GM21423 (cell line): ENCODE measurements around the gene MBP.
"Not testable (repeated sequence)": the region's sequence is repeated elsewhere in the genome, so short reads cannot be mapped to it uniquely, and the experiment has no call there.

Experiments used
- ATAC-seq: cut with Tn5 transposase; IDR thresholded peaks from one replicate; pipeline ENCODE4 v1.9.1; 2021; ENCODE audit warnings: mild to moderate bottlenecking, moderate library complexity; ENCODE audit not compliant: unreplicated experiment

The MBP gene

DNA sequence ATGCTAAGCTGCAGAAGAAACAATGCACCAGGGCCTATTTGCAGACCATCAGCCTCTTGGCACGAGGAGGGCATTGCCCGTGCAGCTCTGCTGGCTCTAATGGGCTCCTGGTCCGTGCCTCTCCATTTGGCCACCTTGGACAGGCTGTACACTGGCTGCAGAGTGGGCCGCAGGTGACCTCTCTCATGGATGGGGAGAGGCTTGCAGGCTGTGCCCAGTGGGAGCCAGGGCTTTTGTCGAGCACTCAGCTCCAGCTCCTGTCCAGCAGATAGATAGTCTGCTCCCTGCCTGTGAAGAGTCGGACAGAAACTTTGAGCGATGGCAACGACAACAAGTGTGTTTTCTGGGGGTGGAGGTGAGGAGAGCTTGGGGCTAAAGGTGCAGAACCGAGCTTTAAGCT, 100.9 kb downstream of the MBP start:
- no peak for ATAC-seq

- no peak for ATAC-seq
Measured at GRCh38 chr18:77030201-77030600, 102.4 kb downstream of the MBP start.

DNA sequence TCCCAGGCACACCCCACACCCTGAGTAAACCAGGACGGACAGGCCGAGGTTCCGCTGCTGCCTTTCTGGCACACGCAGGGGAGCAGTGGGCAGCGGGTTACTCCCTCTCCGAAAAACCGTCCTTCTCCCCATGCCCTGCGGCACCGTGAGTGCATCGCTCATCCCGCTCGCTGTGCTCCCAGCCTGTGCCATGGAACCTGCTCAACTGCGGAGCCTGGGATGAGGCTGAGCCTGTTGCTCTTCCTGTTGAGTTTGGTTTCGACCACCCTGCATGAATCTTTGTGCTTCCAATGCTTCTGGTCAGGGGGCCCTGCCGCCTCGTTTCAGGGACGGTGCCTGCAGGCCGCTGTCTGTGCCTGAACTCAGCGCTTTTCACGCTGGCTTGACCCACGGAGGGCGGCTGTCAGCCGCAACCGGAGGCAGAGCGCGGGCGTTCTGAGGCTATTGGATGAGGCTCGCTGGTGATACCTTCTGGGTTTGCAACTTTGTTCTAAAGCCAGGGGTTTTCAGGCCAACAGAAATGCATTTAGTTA, 106.7 kb downstream of the MBP start:
- ATAC-seq: no peak

DNA sequence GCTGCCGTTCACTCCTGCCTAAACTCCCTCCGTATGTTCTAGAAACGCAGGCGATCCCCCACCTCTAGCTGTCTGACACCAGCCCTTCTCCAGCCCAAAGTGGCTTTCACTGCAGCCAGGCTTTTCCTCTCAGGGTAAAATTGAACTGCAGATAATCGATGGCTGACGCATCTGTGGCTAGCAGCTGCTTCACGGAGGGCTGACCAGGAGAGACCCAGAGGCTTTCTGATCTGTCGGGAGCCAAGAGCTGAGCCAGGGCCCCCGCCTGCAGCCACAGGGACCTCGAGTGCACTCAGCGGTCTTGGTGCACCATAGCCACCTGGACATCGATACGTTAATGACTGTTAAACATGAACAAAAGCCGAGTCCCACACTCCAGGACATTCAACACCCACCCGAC, 107.5 kb downstream of the MBP start:
- no peak for ATAC-seq

DNA sequence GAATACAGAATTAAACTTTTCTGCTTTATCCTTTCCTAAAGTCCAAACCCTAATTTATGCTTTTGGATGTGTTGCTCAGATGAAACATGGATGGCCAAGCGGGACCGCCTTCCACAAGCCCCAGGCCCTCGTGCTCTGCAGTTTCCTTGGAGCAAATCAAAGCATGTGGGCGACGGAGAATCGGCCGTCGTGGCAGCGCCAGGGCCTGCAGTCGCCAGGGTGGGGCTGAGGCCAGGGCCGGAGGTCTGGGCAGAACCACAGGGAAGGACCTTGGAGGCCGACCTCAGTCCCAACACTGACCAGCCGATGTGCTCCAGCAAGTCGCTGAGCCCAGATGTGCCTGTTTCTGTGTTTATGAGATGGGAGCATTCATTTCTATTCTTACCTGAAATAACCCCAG, 108.1 kb downstream of the MBP start:
- ATAC-seq: no peak

GRCh38 chr18:77023102-77023782, 109.3 kb downstream of the MBP start:
- ATAC-seq: peak; percentile 57

DNA sequence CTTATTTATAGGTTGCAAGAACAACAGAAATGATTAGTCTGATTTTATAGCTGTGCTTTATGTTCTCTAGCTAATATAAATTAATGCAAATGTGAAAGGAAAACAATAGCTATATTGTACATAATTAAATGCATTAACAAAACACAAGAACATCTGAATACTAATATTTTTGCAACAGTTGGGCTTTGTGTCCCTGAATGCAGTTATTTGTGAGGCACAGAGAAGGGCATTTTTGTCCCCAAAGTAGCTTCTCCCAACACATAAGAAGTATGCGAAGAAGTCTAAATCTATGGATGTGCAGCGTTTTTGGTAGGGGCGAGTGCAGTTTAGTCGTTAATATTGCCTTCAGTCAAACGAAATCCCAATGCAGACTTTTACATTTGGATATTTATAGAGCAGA, 110.0 kb downstream of the MBP start:
- ATAC-seq: no peak

GRCh38 chr18:77022116-77022515, 110.5 kb downstream of the MBP start:
- no peak for ATAC-seq

- not testable (repeated sequence) for ATAC-seq
Measured at GRCh38 chr18:77021478-77021877, 111.1 kb downstream of the MBP start.

- no peak for ATAC-seq
Measured at GRCh38 chr18:77021075-77021474, 111.5 kb downstream of the MBP start.

DNA sequence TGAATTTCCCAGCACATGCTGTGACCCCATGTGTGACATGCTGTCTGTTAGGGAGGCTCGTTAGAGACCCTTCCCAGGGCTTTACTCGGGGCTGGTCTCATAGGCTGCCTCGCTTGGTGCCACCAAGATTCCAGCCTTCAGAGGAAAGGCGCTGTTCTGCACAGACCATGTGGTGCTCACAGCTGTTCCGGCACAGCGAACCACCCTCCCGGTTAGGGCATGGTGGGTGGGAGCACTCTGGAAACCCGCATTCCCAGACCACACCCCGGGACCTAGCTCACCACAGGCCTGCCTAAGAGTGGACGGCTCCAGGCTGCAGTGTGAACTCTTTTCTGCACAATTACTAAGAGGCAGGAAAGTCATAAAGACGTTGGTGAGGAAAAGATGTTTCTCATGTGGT, 112.0 kb downstream of the MBP start:
- no peak for ATAC-seq

GRCh38 chr18:77019641-77020040, 112.9 kb downstream of the MBP start:
- ATAC-seq: no peak

DNA sequence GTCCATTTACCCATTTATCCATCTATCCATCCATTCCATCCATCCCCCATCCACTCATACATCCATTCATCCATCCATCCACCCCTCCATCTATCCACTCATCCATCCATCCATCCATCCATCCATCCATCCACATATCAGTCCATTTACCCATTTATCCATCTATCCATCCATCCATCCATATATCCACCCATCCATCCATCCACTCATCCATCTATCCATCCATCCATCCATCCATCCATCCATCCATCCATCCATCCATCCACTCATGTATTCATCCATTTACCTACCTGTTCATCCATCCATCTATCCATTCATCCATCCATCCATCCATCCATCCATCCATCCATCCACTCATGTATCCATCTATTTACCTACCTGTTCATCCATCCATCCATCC, 113.9 kb downstream of the MBP start:
- ATAC-seq: not testable (repeated sequence)

DNA sequence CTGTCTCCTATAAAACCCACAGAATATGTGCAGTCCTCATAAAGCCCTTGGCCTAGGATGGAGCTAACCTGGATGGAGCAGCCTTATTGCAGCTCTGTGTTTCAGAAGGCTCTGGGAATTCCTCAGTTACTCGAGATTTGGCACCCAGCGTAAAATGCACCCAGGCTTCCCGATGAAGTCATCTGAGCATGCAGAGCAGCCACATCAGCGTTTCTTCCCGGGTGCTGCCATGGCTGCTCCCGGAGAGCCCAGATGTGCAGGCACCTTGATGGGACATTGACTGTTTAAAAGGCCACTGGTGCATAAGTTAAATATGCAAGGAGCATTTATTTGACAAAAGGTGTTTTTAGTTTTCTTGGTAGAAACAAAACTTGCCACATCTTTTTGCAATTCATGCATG, 115.2 kb downstream of the MBP start:
- ATAC-seq: no peak

GRCh38 chr18:77016936-77017335, 115.6 kb downstream of the MBP start:
- ATAC-seq: no peak

DNA sequence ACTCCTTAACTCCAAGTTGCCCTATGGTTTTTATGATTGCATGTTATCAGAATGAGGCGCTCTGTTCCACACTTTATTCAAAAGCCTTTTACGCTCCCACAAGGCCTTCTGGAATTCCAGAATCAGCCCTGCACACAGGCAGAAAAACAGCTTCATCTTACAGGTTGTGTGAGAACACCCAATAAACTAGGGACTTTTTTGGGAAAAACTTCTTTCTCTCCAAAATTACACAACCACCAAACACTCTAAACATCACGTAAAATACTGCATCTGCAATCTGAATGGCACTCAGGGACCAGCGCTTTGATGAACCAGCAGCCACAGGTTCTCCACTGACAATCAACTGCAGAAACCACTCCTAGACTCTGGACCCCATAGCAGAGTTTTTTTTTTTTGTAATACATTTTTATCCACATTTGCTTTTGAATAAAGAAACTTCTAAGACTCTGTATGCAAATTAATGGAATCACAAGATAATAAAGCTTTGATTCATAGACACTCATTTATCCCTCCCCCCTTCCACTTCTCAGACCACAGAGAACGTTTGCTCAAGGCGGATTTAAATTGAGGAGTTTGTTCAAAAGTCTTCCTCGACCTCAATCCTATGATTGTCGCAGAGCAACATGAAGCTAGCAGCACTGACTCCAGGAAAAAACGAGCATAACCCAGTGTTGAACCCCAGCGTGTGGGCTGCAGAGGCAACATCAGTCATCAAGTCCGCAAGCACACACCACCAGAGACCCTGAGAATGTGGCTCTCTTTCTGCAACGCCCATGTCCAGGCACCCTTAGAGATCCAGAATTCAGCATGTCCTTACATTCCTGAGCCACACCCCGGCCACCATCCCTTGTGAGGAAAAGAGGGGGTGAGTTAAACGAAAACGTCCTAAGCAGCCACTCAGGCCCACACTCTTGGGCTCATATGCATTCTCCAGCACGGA, 116.5 kb downstream of the MBP start:
- no peak for ATAC-seq

- no peak for ATAC-seq
Measured at GRCh38 chr18:77015169-77015568, 117.4 kb downstream of the MBP start.

GRCh38 chr18:77014538-77014937, 118.0 kb downstream of the MBP start:
- ATAC-seq: no peak

DNA sequence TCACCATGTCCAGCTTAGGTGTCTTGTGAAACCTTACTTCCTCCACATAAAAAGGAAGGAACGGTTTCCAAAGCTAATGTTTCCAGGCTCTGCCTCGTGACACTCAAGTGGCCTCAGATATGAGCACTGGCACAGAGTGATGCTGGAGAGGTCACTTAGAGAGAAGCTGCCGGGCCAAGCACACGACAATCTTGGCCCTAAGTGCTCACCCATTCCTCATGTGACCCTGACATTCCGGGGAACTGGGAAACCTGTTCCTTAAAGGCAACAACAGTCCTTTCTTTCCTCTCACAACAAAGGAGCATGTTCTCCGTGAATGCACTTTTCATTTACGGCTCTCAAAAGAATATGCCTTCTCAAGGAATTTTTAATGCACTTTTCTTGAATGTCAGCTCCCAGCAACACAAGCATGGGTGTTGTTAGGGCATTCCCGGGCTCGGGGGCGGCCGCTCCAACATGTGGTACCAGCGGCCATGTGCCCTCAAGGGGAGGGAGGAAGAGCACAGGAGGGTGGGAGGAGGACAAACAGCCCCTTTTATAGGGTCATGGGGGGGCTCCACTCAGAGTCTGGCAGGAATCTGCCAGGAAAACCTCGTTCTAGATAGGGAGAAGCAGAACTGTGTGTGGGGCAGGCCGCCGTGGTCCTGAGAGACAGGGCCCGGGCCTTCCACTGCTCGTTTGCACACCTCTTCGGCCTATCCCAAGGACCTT, 118.6 kb downstream of the MBP start:
- no peak for ATAC-seq

- no peak for ATAC-seq
Measured at GRCh38 chr18:77012806-77013541, 119.6 kb downstream of the MBP start.

- ATAC-seq: no peak
Measured at GRCh38 chr18:77012120-77012519, 120.5 kb downstream of the MBP start.
